Kidney (tissue), 14 donors: ENCODE measurements around the gene PHF21B. TPM values are rescaled to one million over a fixed set of nuclear protein-coding genes. Genes with fewer than 3 reads are reported as not detected.

ENCODE experiments used
- DNase-seq, 5 donors: peaks; one replicate each; pipeline ENCODE4 v3.0.0-alpha.2; 2013 to 2020
- FAIRE-seq: peaks from 2 replicates; lab custom pipeline; 2012; peaks lifted over from hg19 to GRCh38; lab: Jason Lieb, UNC
- H3K27ac ChIP-seq, 2 donors: one replicate each; pipeline ENCODE4 v1.7.0; 2013; ENCODE audit warnings: low read depth in 2 of 2, low read length in 2 of 2, inconsistent platforms in 1 of 2
- H3K27me3 ChIP-seq: one replicate; pipeline ENCODE4 v1.7.1; 2013; ENCODE audit warnings: low read length, inconsistent platforms; ENCODE audit not compliant: control insufficient read depth, insufficient read depth
- H3K36me3 ChIP-seq, 3 donors: one replicate each; pipeline versions ENCODE4 v1.7.0 to v1.7.1; 2013; ENCODE audit warnings: low read length in 3 of 3, control low read depth in 1 of 3, inconsistent platforms in 1 of 3; ENCODE audit not compliant: insufficient read depth in 3 of 3, control insufficient read depth in 2 of 3
- H3K4me1 ChIP-seq, 3 donors: one replicate each; pipeline versions ENCODE4 v1.7.0 to v1.7.1; 2013; ENCODE audit warnings: low read length in 3 of 3, inconsistent platforms in 1 of 3, low read depth in 1 of 3; ENCODE audit not compliant: control insufficient read depth in 2 of 3, insufficient read depth in 2 of 3
- H3K4me3 ChIP-seq, 3 donors: one replicate each; pipeline versions ENCODE4 v1.7.0 to v1.8.1; 2013; ENCODE audit warnings: low read length in 3 of 3, control low read depth in 1 of 3, inconsistent platforms in 1 of 3
- H3K9ac ChIP-seq, 3 donors: one replicate each; pipeline versions ENCODE4 v1.7.0 to v1.7.1; 2013; ENCODE audit warnings: low read length in 3 of 3, control low read depth in 1 of 3, inconsistent platforms in 1 of 3
- H3K9me3 ChIP-seq, 3 donors: one replicate each; pipeline versions ENCODE4 v1.7.0 to v1.7.1; 2013; ENCODE audit warnings: low read length in 3 of 3, control low read depth in 1 of 3, inconsistent platforms in 1 of 3; ENCODE audit not compliant: control insufficient read depth in 2 of 3, insufficient read depth in 1 of 3
- intact Hi-C: fragments of 100-400 bp; cut with DNase I; formaldehyde crosslinking; loops from one replicate; pipeline ENCODE4 v1.11.1; 2022
- polyA plus RNA-seq: library from polyadenylated mRNA; stranded (reverse); fragments of 350-450 nt; fragmentation: Illumina TruSeq; extraction: RNeasy Lipid Tissue Mini Kit (QIAGEN cat#74804); gene quantifications from one replicate; pipeline ENCODE4 v1.2.3, GENCODE V29; 2014; ENCODE audit warnings: low read depth, low replicate concordance; ENCODE audit not compliant: insufficient read depth
- total RNA-seq: library from RNA; stranded (reverse); fragmentation: NEBNext Ultra II Directional; extraction: Animal tissue kit (Norgen Biotek cat#: 25700); gene quantifications from one replicate; pipeline ENCODE4 v1.2.1, GENCODE V29; 2021
- TF ChIP-seq, protein P1 (sequence below): IDR thresholded peaks from 3 replicates; pipeline ENCODE4 v1.5.1; 2012; ENCODE audit warnings: mild to moderate bottlenecking, moderate library complexity, borderline replicate concordance; ENCODE audit not compliant: insufficient read depth; ENCODE audit errors: extremely low read depth
- donor health status: control.
- donor health status: control.
- donor health status: control.
- donor health status: control.
- donor health status: control.
- donor health status: DM: yes; HTN: yes; CAD: no.
- donor health status: Normal renal cell carcinoma (clear cell type).

PHF21B gene
- total and polyA plus RNA-seq, 2 donors from 2014 or later = 1.1 to 2.8 TPM

DNA sequence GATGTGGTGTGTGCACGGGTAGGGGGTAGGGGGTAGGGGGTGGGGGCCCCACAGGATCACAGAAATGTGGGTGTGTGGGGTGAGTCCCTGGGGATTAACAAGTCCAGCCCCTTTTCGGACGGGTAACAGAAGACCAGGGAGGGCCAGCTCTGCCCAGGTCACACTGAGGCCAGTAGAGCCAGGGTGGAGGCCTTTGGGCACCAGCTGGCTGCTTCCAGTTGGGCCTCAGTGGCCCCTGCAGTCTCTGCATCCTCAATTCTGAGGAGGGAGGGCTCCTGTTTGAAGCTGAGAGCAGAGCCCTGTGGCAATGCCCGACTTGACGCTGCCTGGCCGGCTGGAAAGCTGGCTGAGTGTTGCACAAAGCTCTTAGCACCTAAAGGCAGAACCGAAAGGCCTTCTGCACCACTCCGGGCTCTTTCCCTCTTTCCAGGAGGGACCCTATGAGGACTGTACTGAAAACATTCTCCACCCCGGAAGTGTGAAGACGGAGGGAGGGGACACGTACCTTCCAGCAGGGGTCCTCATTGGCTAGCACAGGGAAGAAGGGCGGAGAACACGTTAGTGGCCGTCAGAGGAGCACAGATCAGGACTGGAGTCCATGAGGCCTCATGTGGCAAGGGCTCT is 120.4 kb downstream of the PHF21B start:
- Histone ChIP-seq H3K4me3 (no peak overlapping the region), H3K27ac (no peak overlapping the region), H3K9ac (no peak overlapping the region), H3K4me1 (no peaks in the 10 kb centered on the region), H3K9me3 (peaks cover 0 to 3% (median 0%) of the 10 kb centered on the region in 3 donors), H3K36me3 (peaks cover 0 to 3% (median 0%) of the 10 kb centered on the region in 3 donors), H3K27me3 (no peaks in the 10 kb centered on the region)
- FAIRE-seq = no peak
- DNase-seq = peak in 3 of 5 donors; percentile 12 to 45 (median 40)
- TF ChIP-seq, protein P1, sequence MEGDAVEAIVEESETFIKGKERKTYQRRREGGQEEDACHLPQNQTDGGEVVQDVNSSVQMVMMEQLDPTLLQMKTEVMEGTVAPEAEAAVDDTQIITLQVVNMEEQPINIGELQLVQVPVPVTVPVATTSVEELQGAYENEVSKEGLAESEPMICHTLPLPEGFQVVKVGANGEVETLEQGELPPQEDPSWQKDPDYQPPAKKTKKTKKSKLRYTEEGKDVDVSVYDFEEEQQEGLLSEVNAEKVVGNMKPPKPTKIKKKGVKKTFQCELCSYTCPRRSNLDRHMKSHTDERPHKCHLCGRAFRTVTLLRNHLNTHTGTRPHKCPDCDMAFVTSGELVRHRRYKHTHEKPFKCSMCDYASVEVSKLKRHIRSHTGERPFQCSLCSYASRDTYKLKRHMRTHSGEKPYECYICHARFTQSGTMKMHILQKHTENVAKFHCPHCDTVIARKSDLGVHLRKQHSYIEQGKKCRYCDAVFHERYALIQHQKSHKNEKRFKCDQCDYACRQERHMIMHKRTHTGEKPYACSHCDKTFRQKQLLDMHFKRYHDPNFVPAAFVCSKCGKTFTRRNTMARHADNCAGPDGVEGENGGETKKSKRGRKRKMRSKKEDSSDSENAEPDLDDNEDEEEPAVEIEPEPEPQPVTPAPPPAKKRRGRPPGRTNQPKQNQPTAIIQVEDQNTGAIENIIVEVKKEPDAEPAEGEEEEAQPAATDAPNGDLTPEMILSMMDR = no peak
- intact Hi-C loops = no loop called here

DNA sequence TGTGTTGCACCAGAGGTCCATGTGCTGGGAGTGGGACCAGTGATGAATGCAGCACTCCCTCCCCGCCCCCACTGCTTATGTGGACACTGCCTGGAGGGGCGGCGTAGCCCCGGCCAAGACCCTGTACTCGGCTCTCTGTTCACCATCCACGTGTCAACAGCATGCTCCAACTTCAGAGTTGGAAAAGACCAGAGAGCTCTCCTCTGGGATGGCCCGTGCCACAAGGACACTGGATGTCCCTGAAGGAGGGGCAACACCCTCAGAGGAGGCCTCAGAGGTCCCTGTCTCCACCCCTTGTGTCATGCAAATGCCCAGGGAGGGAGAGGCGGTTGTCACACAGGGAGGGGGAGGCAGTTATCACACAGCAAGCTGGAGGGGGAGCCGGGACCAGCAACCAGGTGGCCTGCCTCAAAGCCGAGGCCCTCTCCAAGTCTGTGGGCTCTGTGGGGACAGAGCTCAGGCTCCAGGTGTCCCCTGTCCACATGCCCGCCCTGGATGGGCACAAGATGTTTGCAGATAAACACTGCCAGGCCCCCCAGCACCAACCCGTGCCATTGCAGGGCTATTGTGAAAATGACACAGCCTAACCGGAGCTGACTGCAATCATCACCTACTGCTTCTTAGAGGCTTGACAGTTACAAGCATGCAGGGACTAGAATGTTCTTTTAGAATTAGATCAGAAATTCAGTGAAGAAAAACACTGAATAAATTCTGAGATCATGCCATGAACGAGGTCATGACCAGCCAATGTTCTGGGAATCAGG is 121.1 kb downstream of the PHF21B start:
- peak in 2 of 5 donors; percentile 29 to 52 for DNase-seq

GRCh38 chr22:44887941-44888366 is 121.9 kb downstream of the PHF21B start:
- intact Hi-C loops = no loop called here
- TF ChIP-seq, protein P1 = no peak
- Histone ChIP-seq H3K36me3 (peaks cover 0 to 7% (median 0%) of the 10 kb centered on the region in 3 donors), H3K27me3 (no peaks in the 10 kb centered on the region), H3K27ac (no peak overlapping the region), H3K4me3 (no peak overlapping the region), H3K9ac (no peak overlapping the region), H3K9me3 (peaks cover 0 to 6% (median 0%) of the 10 kb centered on the region in 3 donors), H3K4me1 (no peaks in the 10 kb centered on the region)
- FAIRE-seq (no peak), DNase-seq (peak in 1 of 5 donors; percentile 70)

More for the DNA sequence above, 121.1 kb downstream of the PHF21B start:
- TF ChIP-seq, protein P1 = no peak
- Histone ChIP-seq H3K4me3 (no peak overlapping the region), H3K27me3 (no peaks in the 10 kb centered on the region), H3K9ac (no peak overlapping the region), H3K9me3 (peaks cover 0 to 6% (median 0%) of the 10 kb centered on the region in 3 donors), H3K36me3 (peaks cover 0 to 7% (median 0%) of the 10 kb centered on the region in 3 donors), H3K27ac (no peak overlapping the region), H3K4me1 (no peaks in the 10 kb centered on the region)
- no peak for FAIRE-seq
- intact Hi-C loops = no loop called here
